Adrenal gland (tissue), 5 donors: ENCODE results near the gene COL20A1.

Experiments used
- CTCF ChIP-seq, 6 experiments: fragments of 450-650 bp in 4 of 6; fragments of 200-600 bp in 2 of 6; sonication (generic) in 1 of 6; IDR thresholded peaks; 1 replicate in 5 of 6; 2 replicates in 1 of 6; pipeline versions ENCODE4 v1.5.1 to v1.8.0; 2016 to 2021; ENCODE audit warnings: antibody characterized with exemption in 6 of 6, mild to moderate bottlenecking in 2 of 6, moderate library complexity in 1 of 6
- POLR2A ChIP-seq, 2 donors: fragments of 450-650 bp; IDR thresholded peaks; one replicate each; pipeline ENCODE4 v1.6.1; 2017; ENCODE audit warnings: antibody characterized with exemption in 2 of 2, mild to moderate bottlenecking in 2 of 2, moderate library complexity in 1 of 2
- donor health status: DM: no; HTN: no; CAD: no.

DNA sequence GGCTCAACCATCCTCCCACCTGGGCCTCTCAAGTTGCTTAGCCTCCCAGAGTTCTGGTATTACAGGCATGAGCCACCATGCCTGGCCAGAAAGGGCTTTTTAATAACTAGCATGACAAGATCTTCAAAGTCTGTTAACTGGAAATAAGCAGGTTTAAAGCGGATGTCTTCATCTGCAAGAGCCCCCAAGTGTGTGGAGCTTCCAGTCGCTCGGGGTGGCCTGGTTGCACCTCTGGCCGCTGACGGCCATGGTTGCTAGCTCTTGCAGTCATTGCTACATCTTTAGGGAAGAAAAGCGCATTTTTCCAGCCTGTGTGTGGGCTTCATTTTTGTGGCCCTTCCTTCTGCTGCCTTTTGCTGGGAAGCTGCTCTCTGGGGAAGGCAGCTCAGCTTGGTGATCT lies 12.6 kb upstream of the COL20A1 start:
- no peak for TF ChIP-seq CTCF (IDR thresholded peaks at IDR 0.05)
- TF ChIP-seq POLR2A (IDR thresholded peaks at IDR 0.05): no peak
